Activated CD4-positive, alpha-beta T cell treated with anti-CD3 and anti-CD28 coated beads for 4 hours (primary cell): Measurements from ENCODE around the gene NELFA.
A peak's percentile ranks its signal among the peaks of the same experiment; 100 is the strongest.
"Not testable (repeated sequence)": the region's sequence is repeated elsewhere in the genome, so short reads cannot be mapped to it uniquely, and the experiment has no call there.

Source experiments
- DNase-seq, 2 donors: peaks; one replicate each; pipeline ENCODE4 v3.0.0-alpha.2; 2020

The NELFA gene

DNA sequence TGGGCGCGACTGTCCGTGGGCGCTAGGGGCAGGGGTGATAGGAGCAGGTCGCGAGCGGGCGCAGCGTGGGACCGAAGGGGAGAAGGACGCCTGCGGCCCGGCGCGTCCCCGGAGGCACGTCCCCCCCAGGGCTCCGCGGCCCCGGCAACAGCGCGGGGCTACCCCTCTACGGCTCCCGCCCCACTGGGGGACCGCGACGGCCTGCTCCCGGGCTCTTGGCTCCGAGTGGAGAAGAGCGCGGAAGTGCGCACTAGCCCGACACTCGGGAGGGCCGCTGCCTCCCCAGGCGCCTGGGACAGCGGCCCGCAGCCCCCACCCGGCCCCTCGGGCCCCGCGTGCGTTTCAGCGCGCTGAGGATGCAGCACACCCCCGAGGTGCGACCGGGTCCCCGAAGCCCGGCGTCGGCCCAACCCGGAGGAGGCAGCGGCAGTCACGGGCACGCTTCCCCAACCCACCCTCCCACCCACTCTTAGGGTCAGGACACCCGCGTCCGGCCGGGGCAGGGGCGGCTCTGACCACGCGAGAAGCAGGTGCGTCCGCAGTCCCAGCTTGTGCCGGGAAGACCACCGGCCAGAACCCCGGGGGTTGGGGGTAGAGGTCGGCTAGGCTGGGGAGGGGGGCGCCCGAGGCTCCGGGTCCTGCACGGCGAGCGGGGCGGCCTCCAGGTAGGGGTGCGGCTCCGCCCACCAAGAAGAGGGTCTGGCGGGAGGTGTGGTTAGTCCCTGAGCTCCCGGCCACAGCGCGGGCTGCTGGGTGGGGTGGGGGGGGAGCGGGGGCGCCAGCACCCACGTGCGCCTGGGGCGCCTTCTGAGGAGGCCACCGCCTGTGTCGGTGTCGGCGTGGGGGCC lies 31.8 kb upstream of the NELFA start:
- DNase-seq = peak in 1 of 2 donors; percentile 17

DNA sequence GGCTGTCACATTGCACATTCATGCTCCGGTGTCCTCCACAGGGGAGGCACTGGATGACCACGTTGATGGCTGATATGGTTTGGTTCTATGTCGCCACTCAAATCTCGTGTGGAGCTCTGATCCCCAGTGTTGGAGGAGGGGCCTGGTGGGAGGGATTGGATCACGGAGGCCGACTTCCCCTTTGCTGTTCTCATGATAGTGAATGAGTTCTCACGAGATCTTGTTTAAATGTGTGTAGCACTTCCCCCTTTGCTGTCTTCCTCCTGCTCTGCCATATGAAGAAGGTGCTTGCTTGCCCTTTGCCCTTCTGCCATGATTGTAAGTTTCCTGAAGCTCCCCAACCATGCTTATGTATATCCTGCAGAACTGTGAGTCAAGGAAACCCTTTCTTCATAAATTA lies 28.1 kb upstream of the NELFA start:
- DNase-seq = no peak

DNA sequence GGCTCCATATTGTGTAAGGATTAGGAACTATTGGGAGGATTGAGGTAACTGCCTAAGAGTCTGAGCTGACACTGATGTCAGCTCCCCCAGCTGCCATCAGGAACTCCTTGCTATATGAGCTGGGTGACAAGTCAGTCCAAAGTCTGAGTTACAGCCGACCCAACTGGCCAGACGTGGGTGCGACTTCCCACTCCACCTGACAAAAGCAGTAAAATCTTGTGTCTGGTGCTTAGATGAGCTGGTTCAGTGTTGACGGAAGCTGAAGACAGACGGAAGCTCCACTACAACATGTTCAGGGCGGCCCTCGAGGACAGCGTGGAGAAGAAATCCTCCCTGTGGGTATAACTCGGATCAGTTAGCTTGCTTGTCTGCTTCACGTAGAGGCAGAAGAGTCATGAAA lies 27.6 kb upstream of the NELFA start:
- no peak for DNase-seq

DNA sequence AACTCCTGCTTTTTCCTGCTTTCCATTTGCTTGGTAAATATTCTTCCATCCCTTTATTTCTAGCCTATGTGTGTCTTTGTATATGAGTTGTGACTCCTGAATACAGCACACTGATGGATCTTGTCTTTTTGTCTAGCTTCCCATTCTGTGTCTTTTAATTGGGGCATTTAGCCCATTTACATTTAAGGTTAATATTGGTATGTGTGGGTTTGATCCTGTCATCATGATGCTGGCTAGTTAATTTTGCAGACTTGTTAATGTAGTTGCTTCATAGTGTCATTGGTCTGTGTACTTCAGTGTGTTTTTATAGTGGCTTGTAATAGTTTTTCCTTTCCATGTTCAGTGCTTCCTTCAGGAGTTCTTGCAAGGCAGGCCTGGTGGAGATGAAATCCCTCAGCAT lies 22.4 kb upstream of the NELFA start:
- DNase-seq = not testable (repeated sequence)

DNA sequence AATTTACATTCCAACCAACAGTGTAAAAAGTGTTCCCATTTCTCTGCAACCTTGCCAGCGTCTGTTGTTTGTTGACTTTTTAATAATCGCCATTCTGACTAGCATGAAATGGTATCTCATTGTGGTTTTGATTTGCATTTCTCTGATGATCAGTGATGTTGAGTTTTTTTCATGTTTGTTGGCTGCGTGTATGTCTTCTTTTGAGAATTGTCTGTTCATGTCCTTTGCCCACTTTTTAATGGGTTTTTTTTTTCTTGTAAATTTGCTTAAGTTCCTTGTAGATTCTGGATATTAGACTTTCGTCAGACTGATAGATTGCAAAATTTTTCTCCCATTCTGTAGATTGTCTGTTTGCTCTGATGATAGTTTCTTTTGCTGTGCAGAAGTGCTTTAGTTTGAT lies 18.3 kb upstream of the NELFA start:
- DNase-seq = not testable (repeated sequence)

DNA sequence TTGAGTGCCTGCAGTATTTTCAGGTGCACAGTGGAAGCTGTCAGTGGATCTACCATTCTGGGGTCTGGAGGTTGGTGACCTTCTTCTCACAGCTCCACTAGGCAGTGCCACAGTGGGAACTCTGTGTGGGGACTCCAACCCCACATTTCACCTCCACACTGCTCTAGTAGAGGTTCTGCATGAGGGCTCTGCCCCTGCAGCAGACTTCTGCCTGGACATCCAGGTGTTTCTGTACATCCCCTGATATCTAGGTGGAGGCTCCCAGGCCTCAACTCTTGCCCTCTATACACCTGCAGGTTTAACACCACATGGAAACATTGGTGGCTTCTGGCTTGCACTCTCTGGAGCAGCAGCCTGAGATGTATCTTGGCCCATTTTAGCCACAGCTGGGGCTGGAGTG lies 17.0 kb upstream of the NELFA start:
- no peak for DNase-seq

DNA sequence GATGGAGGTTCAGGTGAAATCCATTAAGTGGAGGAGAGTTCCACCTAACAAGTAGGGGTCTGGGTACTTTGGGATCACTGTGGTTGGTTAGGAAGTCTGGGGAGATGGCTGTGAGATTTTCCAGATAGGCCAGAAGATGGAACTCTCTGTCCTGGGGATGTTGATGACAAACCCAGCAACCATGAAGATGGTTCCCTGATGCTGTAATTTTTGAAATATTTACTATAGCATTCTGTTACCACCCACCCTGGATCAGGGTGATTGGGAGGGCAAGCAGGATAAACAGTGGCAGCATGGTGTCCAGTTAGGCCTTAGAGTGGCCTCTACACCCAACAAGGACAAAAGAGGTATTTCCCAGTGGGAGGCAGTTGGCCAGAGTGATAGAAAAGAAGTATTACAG lies 15.9 kb upstream of the NELFA start:
- no peak for DNase-seq

DNA sequence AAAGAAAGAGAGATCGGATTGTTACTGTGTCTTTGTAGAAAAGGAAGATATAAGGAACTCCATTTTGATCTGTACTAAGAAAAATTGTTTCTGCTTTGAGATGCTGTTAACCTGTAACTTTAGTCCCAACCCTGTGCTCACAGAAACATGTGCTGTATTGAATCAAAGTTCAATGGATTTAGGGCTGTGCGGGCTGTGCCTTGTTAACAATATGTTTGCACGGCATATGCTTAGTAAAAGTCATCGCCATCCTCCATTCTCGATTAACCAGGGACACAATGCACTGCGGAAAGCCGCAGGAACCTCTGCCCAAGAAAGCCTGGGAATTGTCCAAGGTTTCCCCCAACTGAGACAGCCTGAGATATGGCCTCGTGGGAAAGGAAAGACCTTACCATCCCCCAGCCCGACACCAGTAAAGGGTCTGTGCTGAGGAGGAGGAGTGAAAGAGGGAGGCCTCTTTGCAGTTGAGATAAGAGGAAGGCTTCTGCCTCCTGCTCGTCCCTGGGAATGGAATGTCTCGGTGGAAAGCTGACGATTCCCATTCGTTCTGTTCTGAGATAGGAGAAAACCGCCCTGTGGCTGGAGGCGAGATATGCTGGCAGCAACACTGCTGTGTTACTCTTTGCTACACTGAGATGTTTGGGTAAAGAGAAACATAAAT lies 12.7 kb upstream of the NELFA start:
- DNase-seq = not testable (repeated sequence)

DNA sequence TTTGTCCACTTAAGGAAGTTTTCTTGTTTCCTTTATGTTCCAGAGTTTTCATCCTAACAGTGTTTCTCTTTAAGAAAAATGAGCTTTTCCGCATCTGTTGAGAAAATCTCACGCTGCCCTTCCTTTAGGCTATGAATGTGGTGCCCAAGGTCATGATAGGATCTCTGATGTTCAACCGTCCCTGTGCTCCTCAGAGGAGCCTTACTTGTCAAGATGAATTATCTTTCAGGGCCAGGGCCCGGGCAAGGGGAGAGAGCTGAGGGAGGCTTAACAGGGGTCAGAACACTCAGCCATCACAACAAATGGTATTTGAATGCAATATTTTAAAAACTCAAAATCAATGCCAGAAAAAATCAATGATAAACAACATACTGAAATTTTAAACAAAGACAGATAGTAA lies 6.2 kb upstream of the NELFA start:
- DNase-seq = no peak

DNA sequence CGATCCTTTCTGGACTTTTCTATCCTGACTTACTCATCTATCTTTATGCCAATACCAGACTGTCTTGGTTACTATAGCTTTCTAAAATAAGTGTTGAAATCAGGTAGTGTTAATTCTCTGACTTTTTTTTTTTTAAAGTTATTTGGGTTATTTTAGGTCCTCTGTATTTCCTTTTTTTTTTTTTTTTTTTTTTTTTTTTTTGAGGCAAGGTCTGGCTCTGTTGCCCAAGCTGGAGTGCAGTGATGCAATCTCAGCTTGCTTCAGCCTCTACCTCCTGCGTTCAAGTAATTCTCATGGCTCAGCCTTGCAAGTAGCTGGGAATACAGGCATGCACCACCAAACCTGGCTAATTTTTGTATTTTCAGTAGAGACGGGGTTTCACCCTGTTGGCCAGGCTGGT lies 2.8 kb upstream of the NELFA start:
- DNase-seq = no peak

DNA sequence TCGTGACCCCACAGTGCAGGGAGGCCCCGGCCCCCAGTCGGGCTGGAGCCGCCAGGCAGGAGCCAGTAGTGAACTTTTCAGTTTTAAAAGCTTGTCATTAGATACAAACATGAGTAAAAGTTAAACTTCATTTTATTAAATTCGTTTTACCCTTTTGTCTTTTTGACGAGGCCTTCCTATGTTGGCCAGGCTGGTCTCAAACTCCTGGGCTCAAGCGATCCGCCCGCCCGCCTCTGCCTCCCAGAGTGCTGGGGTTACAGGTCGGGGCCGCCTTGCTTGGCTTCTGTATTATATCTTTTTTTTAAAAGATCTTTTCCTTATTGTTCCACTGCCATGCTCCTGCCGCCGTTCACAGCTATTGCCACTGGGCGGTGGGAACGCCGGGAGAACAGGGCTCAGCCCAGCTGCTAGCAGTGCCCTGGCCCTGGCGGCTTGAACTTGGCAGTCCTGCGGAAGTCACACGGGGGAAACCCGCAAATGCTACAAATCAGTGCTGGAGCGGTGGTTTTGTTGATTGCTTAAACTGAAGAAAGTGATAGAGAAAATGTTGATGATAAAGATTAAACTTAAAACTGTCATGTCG lies 968 bp upstream of the NELFA start:
- DNase-seq = peak; percentile 34 to 51

DNA sequence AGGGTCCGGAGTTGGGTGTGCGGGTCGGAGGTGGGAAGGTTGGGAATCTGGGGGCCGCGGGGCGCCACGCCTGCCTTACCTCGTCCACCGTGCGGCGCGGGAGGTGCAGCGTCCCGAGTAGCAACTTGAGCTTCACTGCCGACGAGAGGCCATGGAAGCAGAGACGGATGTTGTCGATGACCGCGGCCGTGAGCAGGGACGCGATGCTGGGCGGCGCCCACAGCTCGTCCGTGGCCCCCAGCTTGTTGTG lies 178 bp downstream of the NELFA start:
- DNase-seq = no peak

DNA sequence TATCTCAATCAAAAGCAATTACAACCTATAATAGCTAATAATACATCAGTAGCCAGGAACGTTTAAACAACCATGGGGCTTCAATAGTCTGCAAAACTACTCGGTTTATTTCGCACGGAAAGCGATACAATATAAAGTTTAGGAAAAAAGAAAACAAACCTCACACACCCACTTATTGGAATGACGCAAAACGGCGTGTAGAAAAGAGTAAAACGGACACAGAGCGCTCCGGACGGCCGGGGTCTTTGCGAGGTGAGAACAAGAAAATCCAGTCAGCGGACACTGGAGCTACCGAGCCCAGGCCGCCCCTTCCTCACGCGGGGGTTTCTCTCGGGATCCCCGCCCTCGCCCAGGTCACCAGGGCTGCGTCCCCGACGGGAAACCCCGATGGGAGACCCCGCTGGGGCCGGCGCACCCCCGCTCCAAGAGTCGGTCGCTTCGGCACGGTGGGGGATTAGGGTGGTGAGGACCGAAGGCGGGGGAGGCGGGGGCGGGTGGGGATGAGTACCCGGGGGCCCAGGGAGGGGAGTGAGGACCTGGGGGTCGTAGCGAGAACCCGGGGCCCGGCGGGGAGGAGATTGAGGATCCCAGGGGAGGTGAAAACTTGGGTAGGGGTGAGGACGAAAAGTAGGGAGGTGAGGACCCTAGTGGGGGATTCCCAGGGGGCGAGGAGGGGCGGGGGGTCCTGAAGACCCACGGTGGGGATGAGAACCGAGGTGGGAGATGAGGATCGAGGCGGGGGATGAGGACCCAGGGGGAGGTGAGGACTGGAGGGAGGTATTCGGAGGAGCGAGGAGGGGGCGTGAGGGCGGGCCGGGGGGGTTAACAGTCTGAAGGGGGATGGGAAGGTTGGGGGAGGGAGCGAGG lies 737 bp downstream of the NELFA start:
- peak in 1 of 2 donors; percentile 8 for DNase-seq

DNA sequence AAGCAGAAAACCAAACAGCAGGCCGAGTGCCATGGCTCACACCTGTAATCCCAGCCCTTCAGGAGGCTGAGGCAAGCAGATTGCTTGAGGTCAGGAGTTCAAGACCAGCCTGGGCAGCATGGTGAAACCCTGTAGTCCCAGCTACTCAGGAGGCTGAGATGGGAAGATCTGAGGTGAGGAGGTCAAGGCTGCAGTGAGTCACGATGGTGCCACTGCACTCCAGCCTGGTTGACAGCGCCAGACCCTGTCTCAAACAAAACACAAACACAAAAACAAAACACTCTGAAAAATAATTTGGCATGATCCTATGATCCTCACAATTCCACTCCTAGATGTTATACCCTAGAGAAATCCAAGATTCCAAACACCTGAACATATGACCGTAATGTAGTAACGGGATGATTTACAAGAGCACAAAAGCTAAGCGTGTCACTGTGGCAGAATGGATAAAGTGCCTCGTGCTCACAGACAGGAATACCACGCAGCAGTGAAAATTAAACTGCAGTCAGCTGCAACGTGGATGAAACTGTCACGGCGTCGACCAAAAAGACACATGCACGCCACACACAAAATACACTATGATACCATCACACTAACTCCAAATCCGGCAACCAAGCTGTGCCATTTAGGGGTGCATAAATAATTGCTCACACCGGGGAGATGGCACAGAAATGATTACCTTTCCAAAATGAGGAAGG lies 1.7 kb downstream of the NELFA start:
- DNase-seq = no peak

DNA sequence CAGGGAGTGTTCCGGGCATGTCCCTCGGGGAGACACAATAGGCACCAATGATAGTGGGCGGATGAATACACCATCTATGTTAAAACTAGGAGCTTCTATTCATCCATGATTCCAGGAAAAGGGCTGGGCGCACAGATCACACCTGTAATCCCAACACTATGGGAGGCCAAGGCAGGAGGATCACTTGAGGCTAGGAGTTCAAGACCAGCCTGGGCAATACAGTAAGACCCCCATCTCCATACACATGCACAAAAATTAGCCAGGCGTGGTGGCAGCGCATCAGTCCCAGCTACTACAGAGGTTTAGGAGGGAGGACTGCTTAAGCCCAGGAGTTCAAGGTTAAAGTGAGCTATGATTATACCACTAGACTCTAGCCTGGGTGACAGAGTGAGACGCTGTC lies 2.4 kb downstream of the NELFA start:
- DNase-seq = no peak

DNA sequence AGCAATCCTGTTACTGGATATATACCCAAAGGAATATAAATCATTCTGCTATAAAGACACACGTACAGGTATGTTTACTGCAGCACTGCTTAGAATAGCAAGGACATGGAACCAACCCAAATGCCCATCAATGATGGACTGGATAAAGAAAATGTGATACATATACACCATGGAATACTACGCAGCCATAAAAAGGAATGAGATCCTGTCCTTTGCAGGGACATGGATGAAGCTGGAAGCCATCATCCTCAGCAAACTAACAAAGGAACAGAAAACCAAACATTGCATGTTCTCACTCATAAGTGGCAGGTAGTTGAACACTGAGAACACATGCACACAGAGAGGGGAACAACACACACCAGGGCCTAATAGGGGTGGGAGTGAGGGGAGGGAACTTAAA lies 5.4 kb downstream of the NELFA start:
- not testable (repeated sequence) for DNase-seq

DNA sequence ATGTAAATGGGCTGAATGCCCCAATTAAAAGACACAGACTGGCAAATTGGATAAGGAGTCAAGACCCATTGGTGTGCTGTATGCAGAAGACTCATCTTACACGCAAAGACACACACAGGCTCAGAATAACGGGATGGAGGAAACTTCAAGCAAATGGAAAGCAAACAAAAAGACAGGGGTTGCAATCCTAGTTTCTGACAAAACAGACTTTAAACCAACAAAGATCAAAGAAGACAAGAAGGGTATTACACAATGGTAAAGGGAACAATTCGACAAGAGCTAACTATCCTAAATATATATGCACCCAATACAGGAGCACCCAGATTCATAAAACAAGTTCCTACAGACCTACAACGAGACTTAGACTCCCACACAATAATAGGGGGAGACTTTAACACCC lies 9.5 kb downstream of the NELFA start:
- DNase-seq = not testable (repeated sequence)

DNA sequence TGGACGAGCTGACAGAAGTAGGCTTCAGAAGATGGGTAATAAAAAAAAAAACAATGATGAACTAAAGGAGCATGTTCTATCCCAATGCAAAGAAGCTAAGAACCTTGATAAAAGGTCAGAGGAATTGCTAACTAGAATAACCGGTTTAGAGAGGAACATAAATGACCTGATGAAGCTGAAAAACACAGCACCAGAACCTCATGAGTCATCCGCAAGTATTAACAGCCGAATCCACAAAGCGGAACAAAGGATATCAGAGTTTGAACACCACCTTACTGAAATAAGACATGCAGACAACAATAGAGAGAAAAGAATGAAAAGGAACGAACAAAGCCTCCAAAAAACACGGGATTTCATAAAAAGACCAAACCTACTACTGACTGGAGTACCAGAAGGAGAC lies 10.5 kb downstream of the NELFA start:
- no peak for DNase-seq

DNA sequence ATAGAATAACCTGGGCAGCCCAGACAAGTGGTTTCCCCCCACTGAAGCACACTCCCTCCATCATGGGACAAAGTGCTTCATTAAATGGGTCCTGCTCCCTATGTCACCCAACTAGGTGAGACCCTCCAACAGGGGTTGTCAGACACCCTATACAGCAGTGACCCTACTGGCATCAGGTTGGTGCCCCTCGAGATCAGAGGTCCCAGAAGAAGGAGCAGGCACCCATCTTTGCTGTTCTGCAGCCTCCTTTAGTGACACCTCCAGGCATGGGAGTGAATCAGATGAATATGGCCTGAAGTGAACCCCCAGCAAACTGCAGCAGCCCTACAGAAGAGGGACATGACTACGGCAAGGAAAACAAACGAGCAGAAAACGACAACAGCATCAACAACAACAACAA lies 11.1 kb downstream of the NELFA start:
- DNase-seq = no peak

DNA sequence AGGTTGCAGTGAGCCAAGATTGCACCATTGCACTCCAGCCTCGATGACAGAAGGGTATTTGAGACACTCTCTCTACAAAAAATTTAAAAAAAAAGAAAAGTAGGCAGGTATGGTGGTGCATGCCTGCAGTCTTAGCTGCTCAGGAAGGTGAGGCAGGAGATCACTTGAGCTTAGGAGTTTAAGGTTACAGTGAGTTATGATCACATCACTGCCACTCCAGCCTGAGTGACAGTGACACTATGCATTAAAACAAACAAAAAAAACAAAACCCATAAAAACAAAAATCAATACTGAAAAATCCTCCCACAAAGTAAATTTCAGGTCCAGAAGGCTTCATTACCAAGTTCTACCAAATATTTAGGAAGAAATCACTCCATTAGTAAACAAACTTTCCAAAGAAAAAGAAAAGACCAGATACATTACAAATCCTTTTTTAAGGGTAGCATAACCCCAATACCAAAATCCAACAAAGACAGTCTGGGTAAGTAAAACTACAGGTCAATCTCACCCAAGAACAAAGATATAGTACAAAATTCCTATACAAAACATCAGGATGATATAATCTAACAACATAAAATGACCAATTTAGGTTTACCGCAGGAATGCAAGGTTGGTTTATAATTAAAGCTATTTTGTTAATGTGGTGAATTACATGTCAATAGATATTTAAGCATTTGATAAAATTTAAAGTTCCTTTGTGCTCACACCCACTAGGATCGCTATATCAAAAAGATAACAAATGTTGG lies 11.7 kb downstream of the NELFA start:
- DNase-seq = no peak

DNA sequence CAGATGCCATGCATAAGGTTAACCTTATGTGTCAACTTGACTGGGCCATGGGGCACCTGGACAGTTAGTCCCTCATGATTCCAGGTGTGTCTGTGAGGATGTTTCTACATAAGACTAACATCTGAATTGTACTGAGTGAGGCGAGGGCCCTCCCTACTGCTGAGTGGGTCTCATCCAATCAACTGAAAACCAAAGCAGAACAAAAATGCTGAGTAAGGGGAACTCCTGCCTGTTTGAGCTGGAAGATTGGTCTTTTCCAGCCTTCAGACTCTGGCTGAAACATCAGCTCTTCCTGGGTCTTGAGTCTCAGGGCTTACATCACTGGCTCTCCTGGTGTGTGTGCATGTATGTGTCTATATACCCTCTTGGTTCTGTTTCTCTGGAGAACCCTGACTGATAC lies 13.8 kb downstream of the NELFA start:
- no peak for DNase-seq
